GM12878 (cell line): Measurements from ENCODE around the gene SOSTDC1. TPM values are rescaled to one million over a fixed set of nuclear protein-coding genes. Genes with fewer than 3 reads are reported as not detected.
A peak's percentile ranks its signal among the peaks of the same experiment; 100 is the strongest.

ENCODE experiments used
- ATAC-seq: fragments of 200-7000 bp; cut with Tn5 transposase; 3 replicates; pipeline ENCODE4 v1.9.1; 2020; ENCODE audit warnings: mild to moderate bottlenecking, moderate library complexity
- BruUV-seq: library from RNA; stranded (reverse); fragments of 400-500 nt; replicated peaks from 2 replicates; lab custom pipeline; 2021; lab: Mats Ljungman, UMichigan
- CTCF ChIA-PET: fragments of 300-600 bp; sonication (Branson Sonifier 250); formaldehyde crosslinking; extraction: SDS; loops from one replicate; lab custom pipeline; 2021; ENCODE audit warnings: inconsistent platforms; lab: Yijun Ruan, JAX
- POLR2A ChIA-PET: fragments of 350-600 bp; formaldehyde crosslinking; extraction: SDS; loops from one replicate; lab custom pipeline; 2021; ENCODE audit warnings: inconsistent platforms; lab: Charles Lee
- RAD21 ChIA-PET: fragments of 300-600 bp; sonication (Branson Sonifier 250); formaldehyde crosslinking; loops from one replicate; lab custom pipeline; 2023; ENCODE audit warnings: antibody characterized with exemption; ENCODE audit not compliant: unreplicated experiment; lab: Charles Lee
- SMC1A ChIA-PET: fragments of 300-600 bp; sonication (Branson Sonifier 250); formaldehyde crosslinking; loops from one replicate; lab custom pipeline; 2023; ENCODE audit not compliant: unreplicated experiment, uncharacterized antibody; lab: Charles Lee
- DNase-seq: peaks from one replicate; pipeline ENCODE4 v3.0.0-alpha.2; 2011; ENCODE audit warnings: low read depth, low spot score
- FAIRE-seq: peaks from 3 replicates; lab custom pipeline; 2011; peaks lifted over from hg19 to GRCh38; lab: Jason Lieb, UNC
- H2AFZ ChIP-seq: 2 replicates; pipeline ENCODE4 v1.6.0; 2011; ENCODE audit warnings: low read depth, low read length, control low read depth; ENCODE audit not compliant: control insufficient read depth
- H3K27ac ChIP-seq: 2 replicates; pipeline ENCODE4 v1.5.1; 2011; ENCODE audit warnings: control low read depth; ENCODE audit not compliant: control insufficient read depth, insufficient read depth
- H3K27me3 ChIP-seq, 2 experiments: replicated peaks in 1 of 2; 2 replicates each; pipeline versions ENCODE4 v1.6.0 to v1.6.1; 2011; ENCODE audit warnings: low read length in 1 of 2; ENCODE audit not compliant: control insufficient read depth in 2 of 2, insufficient read depth in 2 of 2
- H3K36me3 ChIP-seq, 2 experiments: 2 replicates each; pipeline ENCODE4 v1.5.1; 2011; ENCODE audit warnings: low read length in 1 of 2; ENCODE audit not compliant: control insufficient read depth in 2 of 2, insufficient read depth in 2 of 2
- H3K4me1 ChIP-seq: 2 replicates; pipeline ENCODE4 v1.6.1; 2011; ENCODE audit warnings: mild to moderate bottlenecking, low read length, moderate library complexity, mixed read lengths; ENCODE audit not compliant: control insufficient read depth, insufficient read depth
- H3K4me2 ChIP-seq: 2 replicates; pipeline ENCODE4 v1.6.0; 2011; ENCODE audit warnings: control low read depth; ENCODE audit not compliant: control insufficient read depth, insufficient read depth
- H3K4me3 ChIP-seq: fragments of 200-600 bp; sonication (generic); 2 replicates; pipeline ENCODE4 v1.5.1; 2016
- H3K79me2 ChIP-seq: 2 replicates; pipeline ENCODE4 v1.6.0; 2011; ENCODE audit warnings: low read length; ENCODE audit not compliant: control insufficient read depth, insufficient read depth
- H3K9ac ChIP-seq: 2 replicates; pipeline ENCODE4 v1.8.0; 2011; ENCODE audit warnings: low read length, control low read depth, mixed read lengths; ENCODE audit not compliant: control insufficient read depth, insufficient read depth
- H3K9me3 ChIP-seq: replicated peaks from 3 replicates; pipeline ENCODE4 v1.5.1; 2011; ENCODE audit warnings: mild to moderate bottlenecking, low read length; ENCODE audit not compliant: control insufficient read depth, insufficient read depth
- H4K20me1 ChIP-seq: 2 replicates; pipeline ENCODE4 v1.6.0; 2011; ENCODE audit not compliant: control insufficient read depth, insufficient read depth
- ATF2 ChIP-seq: IDR thresholded peaks from 2 replicates; pipeline ENCODE4 v1.6.1; 2012; ENCODE audit warnings: low read length, inconsistent platforms
- GATAD2B ChIP-seq: fragments of 450-650 bp; conservative IDR thresholded peaks from 2 replicates; pipeline ENCODE4 v1.6.1; 2017; ENCODE audit warnings: low read depth, mild to moderate bottlenecking, moderate library complexity
- NBN ChIP-seq: fragments of 450-650 bp; IDR thresholded peaks from 2 replicates; pipeline ENCODE4 v1.6.1; 2016
- NR2C2 ChIP-seq: IDR thresholded peaks from 2 replicates; pipeline ENCODE4 v1.6.1; 2011; ENCODE audit warnings: borderline replicate concordance, low read depth; ENCODE audit not compliant: control insufficient read depth, insufficient read length
- ZBTB33 ChIP-seq: fragments of 450-650 bp; IDR thresholded peaks from 2 replicates; pipeline ENCODE4 v1.6.1; 2017; ENCODE audit warnings: mild to moderate bottlenecking
- ZNF384 ChIP-seq: IDR thresholded peaks from 2 replicates; pipeline ENCODE4 v1.6.1; 2012; ENCODE audit warnings: low read depth, mild to moderate bottlenecking, low read length, improper control_type of control experiment, borderline replicate concordance
- WGBS: methylation state at CpG from one replicate; pipeline ENCODE4 v1.1.6; 2016; ENCODE audit warnings: low lambda C conversion rate; ENCODE audit not compliant: insufficient replicate concordance, insufficient coverage; ENCODE audit errors: missing lambda C conversion rate; 5-methylcytosine and 5-hydroxymethylcytosine counted together
- in situ Hi-C: fragments of 300-500 bp; cut with MboI; formaldehyde crosslinking; loops from 9 replicates; pipeline ENCODE4 v1.14.3; 2018; ENCODE audit warnings: mixed read lengths
- intact Hi-C: fragments of 100-400 bp; cut with micrococcal nuclease; formaldehyde crosslinking; loops from one replicate; pipeline ENCODE4 v1.14.2; 2022; ENCODE audit not compliant: unreplicated experiment
- polyA plus RNA-seq, 11 experiments: library from polyadenylated mRNA; depleted of rRNA in 4 of 11; unstranded in 6 of 11; stranded (reverse) in 5 of 11; fragments of >200 nt; fragmentation: Nextera tagmentation in 4 of 11; fragmentation: Illumina TruSeq in 1 of 11; extraction: Ambion mirVana in 4 of 11; extraction: Trizol in 1 of 11; gene quantifications; 1 replicate in 1 of 11; 2 replicates in 10 of 11; pipeline versions ENCODE4 v1.2.1 to v1.2.3, GENCODE V29; 2011 to 2016; ENCODE audit warnings: inconsistent platforms in 2 of 11, missing spikeins in 2 of 11, low read depth in 1 of 11
- total RNA-seq, 4 experiments: library from RNA; depleted of rRNA in 3 of 4; stranded (reverse); fragments of >200 nt in 3 of 4; fragmentation: Illumina TruSeq in 1 of 4; extraction: Trizol in 1 of 4; gene quantifications; 2 replicates each; pipeline versions ENCODE4 v1.2.1 to v1.2.3, GENCODE V29; 2013 to 2021

Gene SOSTDC1
- total and polyA plus RNA-seq, 10 of the 15 experiments (the other 5 are each of a cell fraction or from before 2014, with no cell fraction given): not detected

GRCh38 chr7:16420329-16420648, 45.2 kb downstream of the SOSTDC1 start:
- 0% methylated on average over 3 of the region's 3 CpGs for WGBS
- H3K27me3 ChIP-seq: peaks cover 4 to 6% of the 10 kb centered on the region in 2 experiments; a peak in 3 of 4 replicates
- TF ChIP-seq NBN: no peak
- TF ChIP-seq GATAD2B: no peak
- TF ChIP-seq NR2C2: no peak
- TF ChIP-seq ZNF384: peak; percentile 40; the same call in 1 of the 2 replicates
- TF ChIP-seq ATF2: no peak
- TF ChIP-seq ZBTB33: no peak
- H3K9me3 ChIP-seq: no peaks in the 10 kb centered on the region
- H3K4me1 ChIP-seq: no peaks in the 10 kb centered on the region
- peak overlapping the region; percentile 34; the same call in 1 of the 2 replicates for H2AFZ ChIP-seq
- H4K20me1 ChIP-seq: no peaks in the 10 kb centered on the region
- no peak overlapping the region for H3K4me3 ChIP-seq
- ChIA-PET CTCF (no interaction called here), POLR2A (no interaction called here), SMC1A (no interaction called here), RAD21 (no interaction called here)
- no peaks in the 10 kb centered on the region for H3K79me2 ChIP-seq
- intact Hi-C loops (no loop called here), in situ Hi-C loops (no loop called here)
- DNase-seq (no peak), FAIRE-seq (no peak), ATAC-seq (no peak)
- H3K36me3 ChIP-seq: no peaks in the 10 kb centered on the region
- no peak overlapping the region for H3K27ac ChIP-seq
- BruUV-seq: no TSS peak
- no peak overlapping the region for H3K9ac ChIP-seq
- no peak overlapping the region for H3K4me2 ChIP-seq
